HS-27A (cell line): ENCODE measurements around the gene CDKN1A.
"Not testable (repeated sequence)": the region's sequence is repeated elsewhere in the genome, so short reads cannot be mapped to it uniquely, and the experiment has no call there.

Source experiments
- DNase-seq: peaks from one replicate; pipeline ENCODE4 v3.0.0-alpha.2; 2012; ENCODE audit warnings: low read depth, missing footprints

The CDKN1A gene

GRCh38 chr6:36720251-36721141, 42.0 kb downstream of the CDKN1A start:
- no peak for DNase-seq

GRCh38 chr6:36721369-36722140, 43.0 kb downstream of the CDKN1A start:
- DNase-seq: no peak

- no peak for DNase-seq
These were observed 43.9 kb downstream of the CDKN1A start for GRCh38 chr6:36722365-36722764.

- DNase-seq: no peak
These were observed 44.4 kb downstream of the CDKN1A start for GRCh38 chr6:36722879-36723278.

- DNase-seq: not testable (repeated sequence)
These were observed 45.5 kb downstream of the CDKN1A start for GRCh38 chr6:36723992-36724391.

GRCh38 chr6:36724514-36725390, 46.2 kb downstream of the CDKN1A start:
- peak; percentile 39 for DNase-seq

- DNase-seq: no peak
These were observed 47.1 kb downstream of the CDKN1A start for GRCh38 chr6:36725581-36725980.

- no peak for DNase-seq
These were observed 49.0 kb downstream of the CDKN1A start for GRCh38 chr6:36727505-36728021.

GRCh38 chr6:36728289-36729160, 50.0 kb downstream of the CDKN1A start:
- no peak for DNase-seq

GRCh38 chr6:36729161-36729524, 50.6 kb downstream of the CDKN1A start:
- no peak for DNase-seq

GRCh38 chr6:36730424-36731380, 52.2 kb downstream of the CDKN1A start:
- DNase-seq: no peak

- no peak for DNase-seq
These were observed 53.3 kb downstream of the CDKN1A start for GRCh38 chr6:36731622-36732310.

GRCh38 chr6:36733300-36733699, 54.8 kb downstream of the CDKN1A start:
- DNase-seq: no peak

- no peak for DNase-seq
These were observed 56.1 kb downstream of the CDKN1A start for GRCh38 chr6:36734486-36735060.

- no peak for DNase-seq
These were observed 56.9 kb downstream of the CDKN1A start for GRCh38 chr6:36735110-36736071.
